HG03039 (cell line): ENCODE measurements around the gene RNU2-63P.
A peak's percentile ranks its signal among the peaks of the same experiment; 100 is the strongest.
"Not testable (repeated sequence)": the region's sequence is repeated elsewhere in the genome, so short reads cannot be mapped to it uniquely, and the experiment has no call there.

ENCODE experiments used
- ATAC-seq: cut with Tn5 transposase; IDR thresholded peaks from one replicate; pipeline ENCODE4 v1.9.1; 2021; ENCODE audit warnings: mild to moderate bottlenecking, moderate library complexity; ENCODE audit not compliant: unreplicated experiment

The RNU2-63P gene

GRCh38 chr2:88032070-88032702 lies 15.8 kb upstream of the RNU2-63P start:
- no peak for ATAC-seq

GRCh38 chr2:88028931-88029330 lies 12.6 kb upstream of the RNU2-63P start:
- no peak for ATAC-seq

- ATAC-seq: no peak
Observed at GRCh38 chr2:88027697-88028389, 11.5 kb upstream of the RNU2-63P start.

- ATAC-seq: no peak
Observed at GRCh38 chr2:88024509-88024908, 8.2 kb upstream of the RNU2-63P start.

- ATAC-seq: no peak
Observed at GRCh38 chr2:88022669-88022921, 6.2 kb upstream of the RNU2-63P start.

- no peak for ATAC-seq
Observed at GRCh38 chr2:88019985-88020384, 3.6 kb upstream of the RNU2-63P start.

GRCh38 chr2:88018909-88019308 lies 2.6 kb upstream of the RNU2-63P start:
- ATAC-seq: no peak

- not testable (repeated sequence) for ATAC-seq
Observed at GRCh38 chr2:88018077-88018805, 1.9 kb upstream of the RNU2-63P start.

GRCh38 chr2:88017780-88018038 lies 1.4 kb upstream of the RNU2-63P start:
- not testable (repeated sequence) for ATAC-seq

- ATAC-seq: peak; percentile 55
Observed at GRCh38 chr2:88016960-88017779, 823 bp upstream of the RNU2-63P start.

- no peak for ATAC-seq
Observed at GRCh38 chr2:88011011-88011410, 5.3 kb downstream of the RNU2-63P start.

- ATAC-seq: no peak
Observed at GRCh38 chr2:88010136-88010535, 6.2 kb downstream of the RNU2-63P start.

GRCh38 chr2:88006912-88007439 lies 9.4 kb downstream of the RNU2-63P start:
- no peak for ATAC-seq

- no peak for ATAC-seq
Observed at GRCh38 chr2:88005776-88006175, 10.6 kb downstream of the RNU2-63P start.

- no peak for ATAC-seq
Observed at GRCh38 chr2:88003074-88003755, 13.1 kb downstream of the RNU2-63P start.

- no peak for ATAC-seq
Observed at GRCh38 chr2:88002359-88002707, 14.0 kb downstream of the RNU2-63P start.

GRCh38 chr2:88000474-88000873 lies 15.9 kb downstream of the RNU2-63P start:
- not testable (repeated sequence) for ATAC-seq

- no peak for ATAC-seq
Observed at GRCh38 chr2:87996570-87996969, 19.8 kb downstream of the RNU2-63P start.

GRCh38 chr2:87995756-87996155 lies 20.6 kb downstream of the RNU2-63P start:
- no peak for ATAC-seq

- not testable (repeated sequence) for ATAC-seq
Observed at GRCh38 chr2:87994304-87994850, 22.0 kb downstream of the RNU2-63P start.

- ATAC-seq: not testable (repeated sequence)
Observed at GRCh38 chr2:87992569-87992968, 23.8 kb downstream of the RNU2-63P start.
